OCI-LY7 (cell line): ENCODE results near the gene ORC6.

Experiments
- CTCF ChIP-seq: fragments of 200-600 bp; sonication (generic); conservative IDR thresholded peaks from 2 replicates; pipeline ENCODE4 v1.5.1; 2014; ENCODE audit warnings: mild to moderate bottlenecking, antibody characterized with exemption, low read length, moderate library complexity, mixed read lengths
- EZH2phosphoT487 ChIP-seq: fragments of 200-600 bp; sonication (generic); IDR thresholded peaks from 2 replicates; pipeline ENCODE4 v1.6.1; 2018; ENCODE audit warnings: low read depth, borderline replicate concordance, mild to moderate bottlenecking, mixed run types, antibody characterized with exemption, low read length, moderate library complexity, mixed read lengths

GRCh38 chr16:46687486-46687885 lies 2.0 kb upstream of the ORC6 start:
- TF ChIP-seq CTCF (no peak), EZH2phosphoT487 (no peak)
